Mucosa of rectum (tissue), 2 donors: ENCODE measurements around the gene IDUA.

Source experiments
- H3K27ac ChIP-seq, 2 donors: one replicate each; pipeline ENCODE4 v1.7.0; 2013; ENCODE audit warnings: inconsistent platforms in 2 of 2, low read depth in 2 of 2, low read length in 2 of 2
- H3K27me3 ChIP-seq, 2 donors: one replicate each; pipeline ENCODE4 v1.7.0; 2013; ENCODE audit warnings: low read length in 2 of 2; ENCODE audit not compliant: control insufficient read depth in 2 of 2, insufficient read depth in 2 of 2
- H3K36me3 ChIP-seq, 2 donors: one replicate each; pipeline ENCODE4 v1.7.0; 2013; ENCODE audit warnings: low read length in 2 of 2; ENCODE audit not compliant: control insufficient read depth in 2 of 2, insufficient read depth in 2 of 2
- H3K4me1 ChIP-seq, 2 donors: one replicate each; pipeline ENCODE4 v1.7.0; 2013; ENCODE audit warnings: low read length in 2 of 2, mild to moderate bottlenecking in 1 of 2; ENCODE audit not compliant: control insufficient read depth in 2 of 2, insufficient read depth in 2 of 2
- H3K4me3 ChIP-seq, 2 donors: one replicate each; pipeline ENCODE4 v1.7.0; 2013; ENCODE audit warnings: low read length in 2 of 2
- H3K9ac ChIP-seq, 2 donors: one replicate each; pipeline ENCODE4 v1.7.0; 2013; ENCODE audit warnings: low read length in 2 of 2, low read depth in 1 of 2, mild to moderate bottlenecking in 1 of 2
- H3K9me3 ChIP-seq, 2 donors: one replicate each; pipeline ENCODE4 v1.7.0; 2013; ENCODE audit warnings: low read length in 2 of 2; ENCODE audit not compliant: control insufficient read depth in 2 of 2
- donor health status: healthy.
- donor health status: Normal muscosa, but diverticular disease.

Gene IDUA

DNA sequence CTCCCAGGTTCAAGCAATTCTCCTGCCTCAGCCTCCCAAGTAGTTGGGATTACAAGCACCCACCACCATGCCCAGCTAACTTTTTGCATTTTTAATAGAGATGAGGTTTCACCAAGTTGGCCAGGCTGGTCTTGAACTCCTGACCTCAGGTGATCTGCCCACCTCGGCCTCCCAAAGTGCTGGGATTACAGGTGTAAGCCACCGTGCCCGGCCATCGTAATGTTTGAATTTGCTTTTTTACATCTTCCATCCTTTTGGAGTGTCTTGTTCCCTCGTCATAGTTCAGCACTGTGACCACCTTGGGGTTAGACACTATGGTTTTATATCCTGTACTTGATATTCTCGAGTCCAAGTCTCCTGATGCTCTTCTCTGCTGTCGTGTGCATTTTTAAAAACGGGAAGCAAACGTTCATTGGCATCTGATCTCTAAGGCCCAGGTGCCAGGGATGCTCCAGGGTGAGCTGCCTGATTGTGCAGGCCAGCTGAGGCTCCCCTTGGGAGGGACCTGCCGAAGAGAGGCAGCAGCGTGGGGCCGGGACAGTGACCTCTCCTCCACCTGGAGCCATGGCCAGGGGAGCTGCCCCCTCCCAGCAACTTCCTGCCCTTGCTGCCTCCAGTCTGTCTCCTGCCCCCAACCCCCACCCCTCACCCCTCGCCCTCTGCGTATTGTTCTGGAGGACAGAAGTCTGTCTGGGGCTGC lies 30.2 kb upstream of the IDUA start:
- Histone ChIP-seq H3K27me3 (no peaks in the 10 kb centered on the region), H3K9ac (no peak overlapping the region), H3K9me3 (no peaks in the 10 kb centered on the region), H3K4me3 (no peak overlapping the region), H3K36me3 (peaks cover 23 to 25% of the 10 kb centered on the region in 2 donors), H3K27ac (no peak overlapping the region), H3K4me1 (peaks cover 0 to 4% of the 10 kb centered on the region in 2 donors)

DNA sequence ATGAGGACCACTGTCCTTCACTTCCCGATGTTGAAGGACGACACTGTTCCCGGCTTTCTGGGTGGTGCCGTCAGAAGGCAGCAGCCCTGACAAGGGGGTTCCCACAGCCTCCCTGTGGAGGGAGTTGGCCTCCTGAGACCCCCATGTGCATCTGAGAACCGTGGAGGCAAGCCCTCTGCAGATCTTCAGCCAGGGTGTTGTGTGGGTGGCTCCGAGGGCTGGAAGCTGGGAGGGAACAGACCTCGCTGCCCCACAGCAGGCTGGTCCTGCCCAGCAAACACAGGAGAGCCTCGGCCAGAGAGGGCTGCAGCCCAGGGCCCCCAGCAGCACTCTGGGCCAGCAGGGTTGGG lies 29.6 kb upstream of the IDUA start:
- no peak overlapping the region for H3K27ac ChIP-seq
- H3K9me3 ChIP-seq: no peaks in the 10 kb centered on the region
- H3K4me1 ChIP-seq: peaks cover 4 to 9% of the 10 kb centered on the region in 2 donors
- H3K27me3 ChIP-seq: no peaks in the 10 kb centered on the region
- H3K36me3 ChIP-seq: peaks cover 28 to 29% of the 10 kb centered on the region in 2 donors
- H3K4me3 ChIP-seq: no peak overlapping the region
- no peak overlapping the region for H3K9ac ChIP-seq

DNA sequence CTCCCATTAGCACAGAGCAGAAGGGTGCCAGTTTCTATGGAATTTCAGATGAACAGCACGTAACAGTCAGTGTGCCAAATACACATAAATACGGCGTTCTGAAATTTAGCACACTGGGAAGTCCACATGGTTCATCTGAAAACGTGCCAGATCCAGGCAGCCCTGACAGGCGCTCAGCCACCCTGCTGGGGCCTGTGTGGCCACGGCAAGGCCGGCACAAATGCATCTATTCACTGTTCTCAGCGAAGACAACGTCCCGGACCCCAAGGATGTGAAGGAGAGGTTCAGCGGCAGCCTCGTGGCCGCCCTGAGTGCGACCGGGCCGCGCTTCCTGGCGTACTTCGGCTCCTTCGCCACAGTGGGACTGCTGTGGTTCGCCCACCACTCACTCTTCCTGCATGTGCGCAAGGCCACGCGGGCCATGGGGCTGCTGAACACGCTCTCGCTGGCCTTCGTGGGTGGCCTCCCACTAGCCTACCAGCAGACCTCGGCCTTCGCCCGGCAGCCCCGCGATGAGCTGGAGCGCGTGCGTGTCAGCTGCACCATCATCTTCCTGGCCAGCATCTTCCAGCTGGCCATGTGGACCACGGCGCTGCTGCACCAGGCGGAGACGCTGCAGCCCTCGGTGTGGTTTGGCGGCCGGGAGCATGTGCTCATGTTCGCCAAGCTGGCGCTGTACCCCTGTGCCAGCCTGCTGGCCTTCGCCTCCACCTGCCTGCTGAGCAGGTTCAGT lies 29.1 kb upstream of the IDUA start:
- Histone ChIP-seq H3K36me3 (peaks cover 29 to 30% of the 10 kb centered on the region in 2 donors), H3K27ac (no peak overlapping the region), H3K4me3 (no peak overlapping the region), H3K9me3 (no peaks in the 10 kb centered on the region), H3K4me1 (peaks cover 8 to 14% of the 10 kb centered on the region in 2 donors), H3K9ac (no peak overlapping the region), H3K27me3 (no peaks in the 10 kb centered on the region)

DNA sequence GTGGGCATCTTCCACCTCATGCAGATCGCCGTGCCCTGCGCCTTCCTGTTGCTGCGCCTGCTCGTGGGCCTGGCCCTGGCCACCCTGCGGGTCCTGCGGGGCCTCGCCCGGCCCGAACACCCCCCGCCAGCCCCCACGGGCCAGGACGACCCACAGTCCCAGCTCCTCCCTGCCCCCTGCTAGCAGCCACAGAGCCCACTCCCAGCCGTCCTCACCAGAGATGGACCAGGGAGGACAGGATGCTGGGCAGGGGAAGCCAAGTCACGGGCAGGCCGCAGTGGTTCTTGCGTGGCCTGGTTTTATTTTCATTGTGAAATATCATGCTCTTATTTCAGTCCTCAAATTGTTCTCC lies 28.6 kb upstream of the IDUA start:
- Histone ChIP-seq H3K27ac (no peak overlapping the region), H3K36me3 (peaks cover 29 to 30% of the 10 kb centered on the region in 2 donors), H3K9ac (no peak overlapping the region), H3K27me3 (no peaks in the 10 kb centered on the region), H3K4me3 (no peak overlapping the region), H3K4me1 (peaks cover 12 to 19% of the 10 kb centered on the region in 2 donors), H3K9me3 (no peaks in the 10 kb centered on the region)

DNA sequence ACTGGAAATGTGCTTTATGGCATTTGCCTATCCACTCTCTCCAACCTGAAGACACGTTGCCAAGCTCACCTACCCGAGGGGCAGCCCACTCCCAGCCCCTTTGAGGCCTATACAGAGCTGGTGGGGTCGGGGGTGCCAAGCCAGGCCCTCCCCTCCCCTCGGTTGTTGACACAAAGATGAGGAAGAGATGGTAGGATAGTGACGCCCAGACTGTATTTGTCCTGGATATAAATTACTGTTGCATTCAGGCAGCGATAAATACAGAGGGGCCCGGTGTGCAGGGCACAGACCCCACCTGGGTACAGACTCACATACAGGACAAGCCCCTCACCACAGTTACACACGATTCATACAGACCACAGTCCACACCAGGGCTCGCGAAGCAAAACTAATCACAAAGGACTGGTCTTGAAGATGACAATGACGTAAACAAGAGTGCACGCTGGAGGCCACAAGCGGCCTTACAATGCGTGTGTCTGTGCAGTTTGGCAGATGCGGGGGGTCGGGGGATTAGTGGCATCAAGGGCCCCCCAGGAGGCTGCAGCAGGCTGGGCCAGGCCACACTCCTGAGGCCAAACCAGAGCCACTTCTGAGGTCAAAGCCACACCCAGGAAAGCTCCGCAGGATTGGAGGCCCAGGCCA lies 28.0 kb upstream of the IDUA start:
- Histone ChIP-seq H3K27ac (no peak overlapping the region), H3K27me3 (no peaks in the 10 kb centered on the region), H3K9me3 (no peaks in the 10 kb centered on the region), H3K9ac (no peak overlapping the region), H3K4me3 (no peak overlapping the region), H3K36me3 (peaks cover 29 to 30% of the 10 kb centered on the region in 2 donors), H3K4me1 (peaks cover 17 to 23% of the 10 kb centered on the region in 2 donors)

DNA sequence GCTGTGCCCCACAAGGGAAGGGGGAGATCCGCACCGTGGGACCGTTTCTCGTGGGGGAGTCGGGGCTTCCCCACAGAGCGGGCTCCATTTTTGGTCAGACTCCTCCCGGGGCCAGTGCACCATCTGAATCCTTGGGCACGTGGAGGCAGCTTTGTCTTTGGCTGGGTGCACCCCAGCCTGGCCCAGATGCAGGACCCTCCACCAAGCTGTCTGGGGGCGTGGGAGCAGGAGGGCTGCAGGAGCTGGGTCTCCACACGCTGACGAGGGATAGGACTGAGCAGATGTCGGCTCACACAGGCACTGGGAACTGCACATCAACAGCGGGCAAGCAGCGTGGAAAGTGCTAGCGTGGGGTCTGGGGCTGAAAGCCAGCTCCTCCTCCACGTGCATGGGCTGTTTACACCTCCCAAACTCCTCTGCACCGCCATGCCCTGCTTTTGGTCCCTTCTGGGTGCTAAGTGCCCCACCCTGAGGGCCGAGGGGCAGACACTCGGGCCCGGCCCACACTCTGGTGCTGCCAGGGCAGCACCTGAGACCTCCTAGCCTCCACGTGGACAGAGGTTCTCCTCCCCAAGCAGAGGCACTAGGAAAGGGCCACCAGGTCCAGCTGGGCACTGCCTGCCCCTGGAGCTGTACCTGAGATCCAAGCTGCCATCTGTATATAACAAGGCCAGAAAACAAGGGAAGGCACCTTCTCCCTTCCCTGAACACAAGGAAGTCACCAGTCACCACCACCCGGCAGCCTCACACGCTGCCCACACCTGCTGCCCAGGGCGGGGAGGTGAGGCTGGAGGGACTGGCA lies 27.3 kb upstream of the IDUA start:
- Histone ChIP-seq H3K27ac (no peak overlapping the region), H3K4me3 (no peak overlapping the region), H3K27me3 (no peaks in the 10 kb centered on the region), H3K36me3 (peaks cover 29 to 34% of the 10 kb centered on the region in 2 donors), H3K9me3 (no peaks in the 10 kb centered on the region), H3K4me1 (peaks cover 17 to 23% of the 10 kb centered on the region in 2 donors), H3K9ac (no peak overlapping the region)

DNA sequence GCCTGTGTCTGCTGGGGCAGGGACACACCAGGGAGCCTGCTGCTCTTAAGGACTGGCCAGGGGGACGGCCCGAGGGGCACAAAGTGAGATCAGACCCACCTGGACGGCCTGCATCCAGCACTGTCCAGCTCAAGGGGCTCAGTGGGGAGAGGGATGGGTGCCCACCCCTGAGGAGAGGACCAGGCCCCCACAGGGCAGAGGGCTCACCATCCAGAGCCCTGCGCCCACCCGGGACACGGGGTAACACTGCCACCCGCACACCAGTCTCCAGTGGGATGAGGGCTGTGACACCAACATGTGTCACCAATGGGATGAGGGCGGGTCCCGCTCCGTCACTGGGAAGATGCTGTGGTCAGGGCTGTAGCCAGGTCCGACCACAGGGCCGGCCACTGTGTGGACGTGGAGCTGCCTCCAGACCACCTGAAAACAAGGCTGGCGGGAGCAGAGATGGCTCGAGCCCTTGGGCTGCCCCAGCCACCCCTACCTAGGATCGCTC lies 26.7 kb upstream of the IDUA start:
- H3K9me3 ChIP-seq: no peaks in the 10 kb centered on the region
- no peaks in the 10 kb centered on the region for H3K27me3 ChIP-seq
- peaks cover 17 to 23% of the 10 kb centered on the region in 2 donors for H3K4me1 ChIP-seq
- no peak overlapping the region for H3K27ac ChIP-seq
- H3K9ac ChIP-seq: no peak overlapping the region
- peaks cover 29 to 40% of the 10 kb centered on the region in 2 donors for H3K36me3 ChIP-seq
- no peak overlapping the region for H3K4me3 ChIP-seq

DNA sequence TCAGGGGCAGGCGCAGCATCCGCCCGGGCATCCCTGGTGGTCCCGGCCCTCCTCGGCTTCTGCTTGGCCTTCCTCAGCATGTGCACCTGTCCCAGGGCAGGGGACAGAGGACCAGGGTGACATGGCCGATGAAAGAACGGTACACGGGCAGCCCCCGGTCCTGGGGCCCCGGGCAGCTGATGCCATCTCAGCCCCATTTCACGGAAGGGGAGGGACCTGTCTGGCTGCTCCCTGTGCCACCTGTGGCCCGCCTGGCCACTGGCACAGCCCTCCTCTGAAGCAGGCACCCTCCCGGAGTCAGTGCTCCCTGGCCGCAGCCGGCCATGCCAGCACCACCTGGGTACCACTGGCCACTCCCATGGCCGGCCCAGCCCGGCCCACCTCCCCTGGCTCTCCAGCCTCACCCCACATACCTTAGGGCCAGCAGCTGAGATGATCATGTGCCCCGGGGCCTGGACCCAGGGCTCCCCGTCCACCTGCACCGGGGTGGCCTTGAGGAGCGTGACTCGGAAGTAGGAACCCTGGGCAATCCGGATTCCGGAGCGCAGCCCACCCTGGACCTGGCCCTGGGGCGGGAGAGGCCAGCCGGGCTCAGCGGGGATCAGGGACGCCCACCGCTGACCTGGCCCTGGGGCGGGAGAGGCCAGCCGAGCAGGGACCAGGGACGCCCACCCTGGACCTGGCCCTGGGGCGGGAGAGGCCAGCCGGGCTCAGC lies 26.1 kb upstream of the IDUA start:
- no peak overlapping the region for H3K4me3 ChIP-seq
- H3K36me3 ChIP-seq: peaks cover 29 to 46% of the 10 kb centered on the region in 2 donors
- no peaks in the 10 kb centered on the region for H3K9me3 ChIP-seq
- H3K9ac ChIP-seq: no peak overlapping the region
- peaks cover 17 to 23% of the 10 kb centered on the region in 2 donors for H3K4me1 ChIP-seq
- H3K27ac ChIP-seq: peak overlapping the region in 1 of 2 donors; percentile 41
- no peaks in the 10 kb centered on the region for H3K27me3 ChIP-seq

DNA sequence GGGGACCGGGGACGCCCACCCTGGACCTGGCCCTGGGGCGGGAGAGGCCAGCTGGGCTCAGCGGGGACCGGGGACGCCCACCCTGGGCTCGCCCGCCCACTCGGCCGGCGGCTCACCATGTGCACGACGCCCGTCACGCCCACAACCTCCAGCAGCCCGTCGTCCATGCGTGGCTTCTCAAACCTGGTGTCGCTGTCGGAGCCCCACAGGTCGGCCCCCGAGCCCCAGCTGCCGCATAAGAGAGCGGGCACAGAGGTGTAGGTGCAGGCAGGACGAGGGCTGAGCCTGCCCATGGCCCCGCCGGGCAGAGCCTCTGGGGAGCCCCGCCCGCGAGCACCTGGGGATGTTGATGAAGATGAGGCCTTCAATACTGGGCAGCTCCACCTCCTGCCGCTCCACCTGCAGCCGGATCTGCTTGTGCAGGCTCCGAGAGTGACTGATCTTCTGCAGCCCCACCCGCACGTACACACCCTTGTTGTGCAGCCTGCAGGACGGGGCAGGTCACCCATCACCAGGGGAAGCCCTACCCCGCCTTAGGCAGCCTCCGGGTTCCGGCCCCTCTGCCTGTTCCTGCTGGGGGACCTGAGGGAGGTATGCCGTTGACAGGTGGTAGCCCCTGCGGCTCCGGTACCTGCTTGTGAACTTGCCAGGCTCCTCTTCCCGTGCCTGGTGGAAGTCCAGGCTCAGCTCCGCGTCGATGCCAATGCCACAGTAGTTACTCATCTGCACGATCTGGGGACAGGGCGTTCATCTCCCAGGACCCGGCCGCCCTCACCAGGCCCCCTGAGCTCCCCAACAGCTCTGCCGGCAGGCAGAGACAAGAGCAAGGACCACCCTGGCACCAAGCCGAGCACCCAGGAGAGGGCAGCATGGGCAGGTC lies 25.3 kb upstream of the IDUA start:
- H3K9ac ChIP-seq: peak overlapping the region in 1 of 2 donors; percentile 86
- H3K27me3 ChIP-seq: no peaks in the 10 kb centered on the region
- peaks cover 31 to 51% of the 10 kb centered on the region in 2 donors for H3K36me3 ChIP-seq
- H3K4me1 ChIP-seq: peaks cover 17 to 23% of the 10 kb centered on the region in 2 donors
- no peaks in the 10 kb centered on the region for H3K9me3 ChIP-seq
- peak overlapping the region; percentile 83 to 93 for H3K27ac ChIP-seq
- H3K4me3 ChIP-seq: peak overlapping the region; percentile 44 to 48
